ENCODE data around the gene LMTK2.

LMTK2 gene

GRCh38 chr7:98203964-98204605 lies 97.4 kb downstream of the LMTK2 start:
- no peak for TF ChIP-seq CTCF (IDR thresholded peaks at IDR 0.05; ENCODE audit: extremely low read depth, missing control alignments)
- DNase-seq (ENCODE audit: low spot score) = no peak

- no peak for DNase-seq (ENCODE audit: low spot score)
- TF ChIP-seq CTCF (IDR thresholded peaks at IDR 0.05; ENCODE audit: extremely low read depth, missing control alignments) = no peak
Observed at GRCh38 chr7:98204670-98205069, 98.0 kb downstream of the LMTK2 start.

GRCh38 chr7:98205162-98205845 lies 98.6 kb downstream of the LMTK2 start:
- no peak for TF ChIP-seq CTCF (IDR thresholded peaks at IDR 0.05; ENCODE audit: extremely low read depth, missing control alignments)
- DNase-seq (ENCODE audit: low spot score) = no peak

DNA sequence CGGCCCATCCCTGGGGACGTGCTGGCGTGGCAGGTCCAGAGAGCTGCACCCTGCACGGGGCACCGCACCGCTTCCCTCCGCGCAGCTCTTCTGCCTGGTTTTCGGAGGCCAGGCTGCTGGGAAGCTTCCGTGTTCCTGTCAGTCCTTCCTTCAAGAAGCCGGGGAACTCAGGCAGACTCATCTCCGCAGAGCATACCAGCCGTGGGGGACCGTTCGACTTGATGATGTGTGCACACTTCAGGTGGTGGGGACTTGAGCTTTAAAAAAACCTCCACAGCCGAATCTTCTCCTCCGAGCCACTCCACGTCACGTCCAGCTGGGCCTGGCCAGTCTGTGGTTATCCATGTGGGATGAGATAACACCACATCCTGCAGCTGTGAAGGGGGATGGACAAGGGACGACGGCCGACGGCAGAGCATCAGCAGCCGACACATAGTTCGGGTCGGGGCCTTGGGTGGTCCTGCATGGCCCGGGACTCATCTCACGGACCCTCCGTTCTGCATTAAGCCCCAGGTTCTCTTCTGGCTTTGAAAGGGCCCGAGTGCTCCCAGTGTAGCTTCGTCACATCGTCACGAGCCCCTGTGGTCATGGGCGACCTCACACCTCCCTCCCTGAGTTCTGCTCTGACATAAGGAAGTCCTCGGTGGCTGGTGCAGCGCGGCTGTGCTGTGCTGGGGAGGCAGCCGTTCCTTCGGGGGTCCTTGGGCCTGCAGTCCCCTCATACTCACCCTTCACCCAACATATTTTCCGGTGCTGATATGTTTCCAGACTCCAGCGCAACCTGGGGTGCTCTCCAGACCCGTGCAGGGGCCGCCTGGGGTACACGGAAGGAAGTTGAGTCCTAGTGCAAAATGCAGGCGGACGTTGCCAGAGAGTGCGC lies 100.0 kb downstream of the LMTK2 start:
- no peak for DNase-seq (ENCODE audit: low spot score)
- TF ChIP-seq CTCF (IDR thresholded peaks at IDR 0.05; ENCODE audit: extremely low read depth, missing control alignments) = no peak

DNA sequence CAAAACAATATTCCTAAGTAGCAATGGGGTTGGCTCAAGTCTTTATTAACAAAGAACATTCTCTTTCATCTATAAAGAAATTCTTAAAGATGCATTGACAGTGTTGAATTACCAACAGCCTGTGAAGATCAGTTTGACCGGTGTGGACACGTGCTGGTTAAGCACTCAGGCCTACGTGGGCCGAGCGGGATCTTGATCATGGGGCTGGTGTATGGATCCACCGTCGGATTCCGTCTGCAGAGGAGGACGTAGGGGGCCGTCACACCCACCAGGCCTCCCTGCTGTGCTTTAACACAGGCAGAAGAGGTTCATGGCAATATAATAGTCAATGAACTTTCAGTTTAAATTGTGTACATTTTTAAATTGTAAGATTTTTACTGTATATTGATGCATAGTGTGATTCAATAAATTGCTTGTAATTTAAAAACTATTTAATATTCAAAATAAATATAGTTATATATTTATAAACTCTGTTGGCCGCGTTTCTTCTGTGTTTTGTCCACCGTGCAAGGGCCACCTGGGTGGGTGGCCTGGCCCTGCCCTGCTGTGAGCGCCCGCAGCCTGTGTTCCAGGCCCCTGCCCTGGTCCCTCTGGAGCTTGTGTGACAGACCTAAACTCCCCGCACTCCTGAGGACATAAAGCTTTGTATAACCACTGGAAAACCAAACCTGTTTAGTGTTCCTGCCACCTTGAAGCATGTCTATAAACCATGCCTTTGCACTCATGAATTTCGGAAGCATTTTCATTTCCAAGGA lies 102.7 kb downstream of the LMTK2 start:
- no peak for TF ChIP-seq CTCF (IDR thresholded peaks at IDR 0.05; ENCODE audit: extremely low read depth, missing control alignments)
- no peak for DNase-seq (ENCODE audit: low spot score)

GRCh38 chr7:98210513-98211220 lies 104.0 kb downstream of the LMTK2 start:
- no peak for TF ChIP-seq CTCF (IDR thresholded peaks at IDR 0.05; ENCODE audit: extremely low read depth, missing control alignments)
- DNase-seq (ENCODE audit: low spot score) = peak; percentile 38
